Suprapubic skin (tissue), 3 donors: ENCODE results near the gene ARVCF.

Experiments used
- CTCF ChIP-seq, 2 donors: fragments of 200-600 bp in 1 of 2; fragments of 450-650 bp in 1 of 2; sonication (generic) in 1 of 2; IDR thresholded peaks; one replicate each; pipeline ENCODE4 v1.5.1; 2016 to 2019; ENCODE audit warnings: antibody characterized with exemption in 2 of 2, mild to moderate bottlenecking in 1 of 2, moderate library complexity in 1 of 2
- POLR2A ChIP-seq, 2 donors: fragments of 450-650 bp; IDR thresholded peaks; one replicate each; pipeline ENCODE4 v1.6.1; 2017; ENCODE audit warnings: antibody characterized with exemption in 2 of 2, mild to moderate bottlenecking in 2 of 2, moderate library complexity in 2 of 2

- no peak for TF ChIP-seq CTCF (IDR thresholded peaks at IDR 0.05)
- no peak for TF ChIP-seq POLR2A (IDR thresholded peaks at IDR 0.05)
Measured at GRCh38 chr22:19988331-19988808, 28.3 kb downstream of the ARVCF start.
